C4-2B (cell line): Measurements from ENCODE around the gene RPL12.
A peak's percentile ranks its signal among the peaks of the same experiment; 100 is the strongest.

ENCODE experiments used
- H3K27ac ChIP-seq: fragments of 450-650 bp; 2 replicates; pipeline ENCODE4 v1.5.1; 2017
- CTCF ChIP-seq: fragments of 450-650 bp; conservative IDR thresholded peaks from 2 replicates; pipeline ENCODE4 v1.5.1; 2017; ENCODE audit warnings: mild to moderate bottlenecking
- ZFX ChIP-seq: fragments of 450-650 bp; IDR thresholded peaks from 2 replicates; pipeline ENCODE4 v1.6.1; 2017

RPL12 gene

GRCh38 chr9:127450830-127451607 lies at the start of gene RPL12, which contains the start of gene LRSAM1:
Gene RPL12 (minus strand): TSS chr9:127451406. CDS start chr9:127451317, 89 bp downstream.
Gene LRSAM1 (plus strand): TSS chr9:127451510. CDS start chr9:127454528, 3,018 bp downstream.
- TF ChIP-seq CTCF (no peak), ZFX (peak; percentile 57; the same call in 1 of the 2 replicates)
- H3K27ac ChIP-seq: peak within 1 kb of the TSS; percentile 96

DNA sequence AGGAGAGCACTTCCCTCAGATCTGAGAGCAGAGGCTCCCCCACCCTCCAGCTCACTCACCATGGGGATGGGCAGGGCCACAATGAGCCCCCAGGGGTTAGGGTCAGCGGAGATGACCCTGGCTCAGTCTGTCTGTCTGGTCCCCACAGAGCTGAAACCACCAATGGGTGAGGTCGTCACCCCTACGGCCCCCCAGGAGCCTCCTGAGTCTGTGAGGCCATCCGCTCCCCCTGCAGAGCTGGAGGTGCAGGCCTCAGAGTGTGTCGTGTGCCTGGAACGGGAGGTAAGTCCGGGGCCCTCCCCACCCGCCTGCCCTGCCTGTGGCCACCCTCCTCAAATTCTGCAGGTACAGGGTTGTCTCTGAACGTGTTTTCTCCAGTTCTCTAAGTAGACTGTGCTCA lies 49.7 kb upstream of the RPL12 start:
- TF ChIP-seq ZFX (no peak), CTCF (no peak)

GRCh38 chr9:127500399-127500798 lies 49.2 kb upstream of the RPL12 start:
- H3K27ac ChIP-seq: no peak overlapping the region
- TF ChIP-seq CTCF (no peak), ZFX (no peak)

More for the DNA sequence above, 49.7 kb upstream of the RPL12 start:
- H3K27ac ChIP-seq: no peak overlapping the region

DNA sequence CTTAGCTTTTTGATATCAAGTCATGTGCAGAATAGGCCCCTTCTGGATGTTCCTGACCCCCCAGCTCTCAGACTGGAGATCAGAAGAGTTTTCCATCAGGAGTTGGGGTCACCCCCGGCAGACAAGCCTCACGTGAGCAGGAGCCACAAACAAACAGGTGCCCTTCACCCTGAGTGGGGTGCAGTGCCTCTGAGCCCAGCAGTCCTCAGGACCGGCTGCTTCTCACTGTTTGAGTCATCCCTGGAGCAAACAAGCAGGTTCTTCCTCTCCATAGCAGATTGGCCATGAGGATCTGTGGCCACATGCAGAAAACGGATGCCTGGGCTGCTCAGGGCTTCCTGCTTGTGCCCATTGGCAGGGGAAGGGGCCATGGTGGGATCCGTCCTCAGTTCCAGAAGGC lies 47.1 kb upstream of the RPL12 start:
- TF ChIP-seq ZFX: no peak
- TF ChIP-seq CTCF: no peak
- no peak overlapping the region for H3K27ac ChIP-seq

- no peak overlapping the region for H3K27ac ChIP-seq
- TF ChIP-seq ZFX: no peak
- no peak for TF ChIP-seq CTCF
Measured at GRCh38 chr9:127497656-127498290, 46.6 kb upstream of the RPL12 start.

DNA sequence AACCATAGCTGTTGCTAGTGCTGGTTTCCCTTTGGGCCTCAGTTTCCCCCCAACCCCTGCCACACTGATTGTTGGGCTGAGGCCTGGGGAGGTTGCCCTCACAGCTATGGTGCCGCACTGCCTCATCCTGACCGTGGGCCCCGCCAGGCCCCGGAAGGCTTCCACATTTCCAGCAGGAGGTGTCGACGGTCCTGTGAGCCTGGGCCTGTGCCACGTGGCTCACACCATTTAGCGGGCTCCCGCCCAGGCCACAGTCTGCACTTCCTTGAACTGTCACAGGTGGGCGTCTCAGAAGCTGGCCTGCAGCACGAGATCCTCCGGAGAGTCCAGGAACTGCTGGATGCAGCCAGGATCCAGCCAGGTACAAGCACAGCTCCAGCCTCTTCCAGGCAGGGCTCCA lies 45.8 kb upstream of the RPL12 start:
- no peak for TF ChIP-seq ZFX
- TF ChIP-seq CTCF: no peak
- no peak overlapping the region for H3K27ac ChIP-seq

- TF ChIP-seq CTCF: no peak
- no peak for TF ChIP-seq ZFX
- no peak overlapping the region for H3K27ac ChIP-seq
Measured at GRCh38 chr9:127495884-127496555, 44.8 kb upstream of the RPL12 start.
